ENCODE measurements around the gene WDR17.

DNA sequence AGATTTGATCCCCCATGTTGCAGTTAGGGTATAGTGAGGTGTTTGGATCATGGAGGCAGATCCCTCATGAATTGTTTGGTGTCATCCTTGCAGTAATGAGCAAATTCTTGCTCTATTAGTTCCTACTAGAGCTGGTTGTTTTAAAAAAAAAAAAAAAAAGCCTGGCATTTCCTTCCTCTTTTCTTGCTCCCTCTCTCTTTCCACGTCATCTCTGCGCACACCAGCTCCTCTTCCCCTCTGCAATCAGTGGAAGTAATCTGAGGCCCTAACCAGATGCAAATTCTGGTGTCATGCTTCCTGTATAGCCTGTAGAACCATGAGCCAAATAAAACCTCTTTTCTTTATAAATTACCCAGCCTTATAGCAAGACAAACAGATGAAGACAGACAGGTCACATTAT lies 24.5 kb downstream of the WDR17 start:
- TF ChIP-seq, protein P1, sequence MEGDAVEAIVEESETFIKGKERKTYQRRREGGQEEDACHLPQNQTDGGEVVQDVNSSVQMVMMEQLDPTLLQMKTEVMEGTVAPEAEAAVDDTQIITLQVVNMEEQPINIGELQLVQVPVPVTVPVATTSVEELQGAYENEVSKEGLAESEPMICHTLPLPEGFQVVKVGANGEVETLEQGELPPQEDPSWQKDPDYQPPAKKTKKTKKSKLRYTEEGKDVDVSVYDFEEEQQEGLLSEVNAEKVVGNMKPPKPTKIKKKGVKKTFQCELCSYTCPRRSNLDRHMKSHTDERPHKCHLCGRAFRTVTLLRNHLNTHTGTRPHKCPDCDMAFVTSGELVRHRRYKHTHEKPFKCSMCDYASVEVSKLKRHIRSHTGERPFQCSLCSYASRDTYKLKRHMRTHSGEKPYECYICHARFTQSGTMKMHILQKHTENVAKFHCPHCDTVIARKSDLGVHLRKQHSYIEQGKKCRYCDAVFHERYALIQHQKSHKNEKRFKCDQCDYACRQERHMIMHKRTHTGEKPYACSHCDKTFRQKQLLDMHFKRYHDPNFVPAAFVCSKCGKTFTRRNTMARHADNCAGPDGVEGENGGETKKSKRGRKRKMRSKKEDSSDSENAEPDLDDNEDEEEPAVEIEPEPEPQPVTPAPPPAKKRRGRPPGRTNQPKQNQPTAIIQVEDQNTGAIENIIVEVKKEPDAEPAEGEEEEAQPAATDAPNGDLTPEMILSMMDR (IDR thresholded peaks at IDR 0.05) = no peak
- no peak for TF ChIP-seq EZH2 (IDR thresholded peaks at IDR 0.05; ENCODE audit: borderline replicate concordance, insufficient read depth, low read depth, low read length, poor library complexity, severe bottlenecking)

All from B cell (primary cell).